Stomach (tissue), 9 donors: ENCODE results near the gene AKAP9. TPM values are rescaled to one million over a fixed set of nuclear protein-coding genes. Genes with fewer than 3 reads are reported as not detected.
A peak's percentile ranks its signal among the peaks of the same experiment; 100 is the strongest.

Source experiments
- DNase-seq, 2 donors: peaks; one replicate each; pipeline versions ENCODE4 v3.0.0 to v3.0.0-alpha.2; 2013 to 2019
- H3K27ac ChIP-seq, 5 donors: fragments of 200-600 bp in 4 of 5; sonication (generic) in 4 of 5; one replicate each; pipeline ENCODE4 v1.5.1; 2013 to 2019; ENCODE audit warnings: mild to moderate bottlenecking in 1 of 5, moderate library complexity in 1 of 5
- H3K27me3 ChIP-seq, 3 donors: fragments of 200-600 bp; sonication (generic); one replicate each; pipeline ENCODE4 v1.5.1; 2017 to 2019; ENCODE audit warnings: mixed run types in 1 of 3
- H3K36me3 ChIP-seq, 4 donors: fragments of 200-600 bp; sonication (generic); 1 replicate in 3 of 4; 2 replicates in 1 of 4; pipeline ENCODE4 v1.5.1; 2016 to 2019
- H3K4me1 ChIP-seq, 4 donors: fragments of 200-600 bp; sonication (generic); one replicate each; pipeline ENCODE4 v1.5.1; 2016 to 2019
- H3K4me3 ChIP-seq, 4 donors: fragments of 200-600 bp; sonication (generic) in 3 of 4; one replicate each; pipeline ENCODE4 v1.5.1; 2016 to 2019; ENCODE audit warnings: mild to moderate bottlenecking in 1 of 4
- H3K9me3 ChIP-seq, 4 donors: fragments of 200-600 bp; sonication (generic); one replicate each; pipeline ENCODE4 v1.5.1; 2016 to 2019
- CTCF ChIP-seq, 7 experiments: fragments of 450-650 bp in 4 of 7; fragments of 200-600 bp in 3 of 7; sonication (generic) in 3 of 7; IDR thresholded peaks; one replicate each; pipeline ENCODE4 v1.5.1; 2016 to 2019; ENCODE audit warnings: antibody characterized with exemption in 7 of 7, control low read depth in 2 of 7, mild to moderate bottlenecking in 1 of 7
- EP300 ChIP-seq: sonication (generic); formaldehyde crosslinking; IDR thresholded peaks from one replicate; pipeline ENCODE4 v1.6.1; 2017; ENCODE audit warnings: antibody characterized with exemption
- POLR2A ChIP-seq, 4 donors: fragments of 450-650 bp; IDR thresholded peaks; one replicate each; pipeline ENCODE4 v1.6.1; 2016; ENCODE audit warnings: antibody characterized with exemption in 4 of 4, control low read depth in 2 of 4, mild to moderate bottlenecking in 1 of 4, moderate library complexity in 1 of 4
- POLR2AphosphoS5 ChIP-seq, 3 donors: sonication (generic); formaldehyde crosslinking; IDR thresholded peaks; one replicate each; pipeline ENCODE4 v1.6.1; 2016; ENCODE audit warnings: antibody characterized with exemption in 3 of 3
- WGBS, 5 donors: extraction: QIAGEN DNeasy Blood & Tissue Kit in 3 of 5; methylation state at CpG; one replicate each; pipeline versions ENCODE4 v1.1.5 to v1.1.7; 2013 to 2018; 5-methylcytosine and 5-hydroxymethylcytosine counted together
- intact Hi-C: fragments of 100-400 bp; cut with DNase I; formaldehyde crosslinking; loops from one replicate; pipeline ENCODE4 v1.15.1; 2023; ENCODE audit warnings: low total_unique reads
- polyA plus RNA-seq, 3 donors: library from polyadenylated mRNA; stranded (reverse); fragments of 200-250 nt; gene quantifications; one replicate each; pipeline ENCODE4 v1.2.3, GENCODE V29; 2013
- total RNA-seq, 5 donors: library from RNA; depleted of rRNA; stranded (reverse); fragments of >200 nt; gene quantifications; one replicate each; pipeline versions ENCODE4 v1.1.0 to v1.2.3, GENCODE V29; 2014 to 2016
- donor health status: healthy with polysubstance abuse.
- donor health status: Bipolar disorder and iron deficiency.
- donor health status: healthy.

Gene AKAP9
- total and polyA plus RNA-seq, 8 donors, result 5.7 to 149 (median 113) TPM

DNA sequence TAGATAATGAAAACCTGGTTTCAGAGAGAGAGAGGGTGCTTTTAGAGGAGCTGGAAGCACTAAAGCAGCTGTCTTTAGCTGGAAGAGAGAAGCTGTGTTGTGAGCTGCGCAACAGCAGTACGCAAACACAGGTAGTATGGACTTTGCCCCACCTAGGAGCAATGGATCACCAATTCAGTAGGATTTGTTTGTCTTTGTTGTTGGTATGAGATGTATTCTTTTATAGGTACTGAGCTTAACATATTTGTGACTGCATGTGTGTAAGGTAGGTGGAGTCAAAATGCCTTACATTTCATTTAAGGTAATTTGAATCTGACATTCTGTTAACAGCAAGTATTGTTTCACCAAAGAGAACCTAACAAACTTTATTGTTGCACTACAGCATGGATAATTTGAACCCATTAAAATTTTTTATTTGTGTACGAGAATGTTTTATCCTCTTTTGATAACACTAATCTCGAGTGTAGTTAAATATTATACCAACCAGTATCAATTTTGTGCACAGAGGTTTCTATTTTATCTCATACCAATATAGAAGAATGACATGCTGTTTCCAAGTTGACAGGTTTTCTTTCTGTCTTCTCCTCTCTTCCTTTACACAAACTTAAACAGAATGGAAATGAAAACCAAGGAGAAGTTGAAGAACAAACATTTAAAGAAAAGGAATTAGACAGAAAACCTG is 101.5 kb downstream of the AKAP9 start:
- H3K36me3 ChIP-seq, result peaks cover 17 to 70% (median 60%) of the 10 kb centered on the region in 4 donors
- H3K4me1 ChIP-seq, result peaks cover 0 to 53% (median 16%) of the 10 kb centered on the region in 4 donors
- H3K9me3 ChIP-seq, result no peaks in the 10 kb centered on the region
- WGBS, 5 donors, result 34 to 64% (median 48%) methylated on average over 4 of the region's 4 CpGs
- H3K27ac ChIP-seq, result peak overlapping the region; percentile 30 to 68 (median 51)
- no peaks in the 10 kb centered on the region for H3K27me3 ChIP-seq
- no peak for TF ChIP-seq CTCF (IDR thresholded peaks at IDR 0.05)
- TF ChIP-seq POLR2AphosphoS5 (IDR thresholded peaks at IDR 0.05), result peak in 2 of 3 donors; percentile 51
- TF ChIP-seq POLR2A (IDR thresholded peaks at IDR 0.05), result no peak
- no peak for TF ChIP-seq EP300
- no peak overlapping the region for H3K4me3 ChIP-seq
- intact Hi-C loops, result no loop called here
- peak; percentile 63 to 93 for DNase-seq

DNA sequence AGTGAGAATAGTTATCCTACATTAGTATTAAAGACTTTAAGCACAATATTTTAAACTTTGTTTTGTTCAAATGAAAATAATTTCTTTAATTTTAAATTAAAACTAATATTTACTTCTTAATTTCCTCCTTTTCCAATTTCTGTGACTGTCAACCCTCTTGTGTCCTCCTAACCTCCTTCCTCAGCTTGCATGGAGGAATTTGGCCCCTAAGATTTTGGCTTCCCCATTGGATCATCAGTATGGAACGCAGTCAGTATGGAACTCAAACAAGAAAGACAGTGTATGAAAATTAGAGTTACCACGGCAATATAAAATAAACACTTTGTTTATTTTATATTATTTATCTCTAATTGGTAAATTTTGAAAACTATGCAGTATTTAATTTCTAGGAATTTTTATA is 102.4 kb downstream of the AKAP9 start:
- H3K27me3 ChIP-seq, result no peaks in the 10 kb centered on the region
- H3K4me3 ChIP-seq, result no peak overlapping the region
- peaks cover 20 to 76% (median 63%) of the 10 kb centered on the region in 4 donors for H3K36me3 ChIP-seq
- WGBS, 5 donors, result 64 to 68% (median 66%) methylated on average over 2 of the region's 2 CpGs
- DNase-seq, result no peak
- H3K4me1 ChIP-seq, result peaks cover 0 to 53% (median 16%) of the 10 kb centered on the region in 4 donors
- TF ChIP-seq POLR2AphosphoS5 (IDR thresholded peaks at IDR 0.05), result no peak
- no peak for TF ChIP-seq POLR2A (IDR thresholded peaks at IDR 0.05)
- peak overlapping the region in 4 of 5 donors; percentile 26 to 60 (median 46) for H3K27ac ChIP-seq
- no peaks in the 10 kb centered on the region for H3K9me3 ChIP-seq
- intact Hi-C loops, result no loop called here

DNA sequence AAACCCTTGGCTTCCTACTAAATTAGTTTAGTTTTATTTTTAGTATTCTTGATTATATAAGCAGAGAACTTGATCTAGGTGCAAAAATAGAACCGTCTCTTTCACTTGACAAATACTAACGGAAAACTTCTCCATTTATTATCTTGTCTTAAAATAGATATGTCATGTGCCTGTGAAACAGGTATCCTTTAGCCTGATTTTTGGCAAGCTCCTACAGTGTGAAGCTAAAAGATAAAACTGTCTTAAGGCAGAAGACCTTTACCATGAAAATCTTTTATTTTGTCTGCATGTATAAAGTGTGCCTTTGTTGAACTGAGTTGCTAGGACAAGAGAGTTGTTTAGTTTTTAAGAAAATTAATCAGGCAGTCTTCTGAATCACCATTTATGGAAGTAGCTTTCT is 103.0 kb downstream of the AKAP9 start:
- 39 to 53% (median 43%) methylated on average over 2 of the region's 2 CpGs for WGBS, 5 donors

GRCh38 chr7:92044148-92044547 is 103.5 kb downstream of the AKAP9 start:
- peaks cover 24 to 76% (median 63%) of the 10 kb centered on the region in 4 donors for H3K36me3 ChIP-seq
- H3K4me3 ChIP-seq, result no peak overlapping the region
- intact Hi-C loops, result no loop called here
- TF ChIP-seq EP300 (no peak), POLR2A (IDR thresholded peaks at IDR 0.05) (no peak), CTCF (IDR thresholded peaks at IDR 0.05) (no peak), POLR2AphosphoS5 (IDR thresholded peaks at IDR 0.05) (no peak)
- no peak for DNase-seq
- no peaks in the 10 kb centered on the region for H3K9me3 ChIP-seq
- H3K27me3 ChIP-seq, result no peaks in the 10 kb centered on the region
- WGBS, 5 donors, result 50 to 81% (median 63%) methylated on average over 3 of the region's 3 CpGs
- H3K4me1 ChIP-seq, result peaks cover 0 to 48% (median 16%) of the 10 kb centered on the region in 4 donors
- H3K27ac ChIP-seq, result peak overlapping the region in 3 of 5 donors; percentile 40 to 60 (median 51)

More for the DNA sequence above, 103.0 kb downstream of the AKAP9 start:
- Histone ChIP-seq H3K36me3 (peaks cover 22 to 76% (median 63%) of the 10 kb centered on the region in 4 donors), H3K27me3 (no peaks in the 10 kb centered on the region), H3K4me3 (no peak overlapping the region), H3K27ac (peak overlapping the region in 3 of 5 donors; percentile 40 to 60 (median 51)), H3K9me3 (no peaks in the 10 kb centered on the region), H3K4me1 (peaks cover 0 to 48% (median 16%) of the 10 kb centered on the region in 4 donors)
- DNase-seq, result no peak
- intact Hi-C loops, result no loop called here
- TF ChIP-seq POLR2AphosphoS5 (IDR thresholded peaks at IDR 0.05) (no peak), EP300 (no peak), CTCF (IDR thresholded peaks at IDR 0.05) (no peak), POLR2A (IDR thresholded peaks at IDR 0.05) (no peak)

DNA sequence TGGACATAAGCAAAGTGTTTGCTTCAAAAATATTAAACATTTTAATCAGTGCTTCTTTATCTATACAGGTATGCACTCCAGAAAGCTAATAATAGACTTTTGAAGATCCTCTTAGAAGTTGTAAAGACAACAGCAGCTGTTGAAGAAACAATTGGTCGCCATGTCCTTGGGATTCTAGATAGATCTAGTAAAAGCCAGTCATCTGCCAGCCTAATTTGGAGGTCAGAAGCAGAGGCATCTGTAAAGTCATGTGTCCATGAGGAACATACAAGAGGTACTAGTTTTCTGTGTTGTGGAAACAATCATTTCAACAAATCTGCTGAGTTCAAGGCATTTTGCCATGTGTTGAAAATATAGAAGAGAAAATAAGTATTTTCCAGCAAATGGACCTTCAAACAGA is 104.3 kb downstream of the AKAP9 start:
- no peaks in the 10 kb centered on the region for H3K9me3 ChIP-seq
- intact Hi-C loops, result no loop called here
- 90 to 96% (median 94%) methylated on average over 1 of the region's 1 CpG for whole genome bisulfite sequencing, 5 donors
- no peak overlapping the region for H3K4me3 ChIP-seq
- DNase-seq, result no peak
- peaks cover 0 to 42% (median 16%) of the 10 kb centered on the region in 4 donors for H3K4me1 ChIP-seq
- H3K36me3 ChIP-seq, result peaks cover 24 to 77% (median 65%) of the 10 kb centered on the region in 4 donors
- peak overlapping the region in 1 of 5 donors; percentile 60 for H3K27ac ChIP-seq
- TF ChIP-seq CTCF (IDR thresholded peaks at IDR 0.05) (no peak), EP300 (no peak), POLR2AphosphoS5 (IDR thresholded peaks at IDR 0.05) (no peak), POLR2A (IDR thresholded peaks at IDR 0.05) (no peak)
- H3K27me3 ChIP-seq, result no peaks in the 10 kb centered on the region
